Medulla oblongata (tissue), 1 donor: ENCODE results near the gene ERCC8.
"Not testable (repeated sequence)": the region's sequence is repeated elsewhere in the genome, so short reads cannot be mapped to it uniquely, and the experiment has no call there.

Experiments
- DNase-seq: peaks from one replicate; pipeline ENCODE4 v3.0.0-alpha.2; 2015; ENCODE audit errors: extremely low spot score

Gene ERCC8

GRCh38 chr5:60944904-60945812 lies at the start of gene ERCC8, which contains the start of gene NDUFAF2:
Gene ERCC8 (minus strand): TSS chr5:60945070. CDS start chr5:60945008, 62 bp downstream.
Gene NDUFAF2 (plus strand): TSS chr5:60945205. CDS start chr5:60945256, 51 bp downstream.
- DNase-seq = peak; percentile 97

- no peak for DNase-seq
Observed at GRCh38 chr5:60993875-60994571, 49.2 kb upstream of the ERCC8 start.

GRCh38 chr5:60993425-60993824 lies 48.6 kb upstream of the ERCC8 start:
- DNase-seq = no peak

GRCh38 chr5:60992871-60993270 lies 48.0 kb upstream of the ERCC8 start:
- no peak for DNase-seq

GRCh38 chr5:60989790-60990189 lies 44.9 kb upstream of the ERCC8 start:
- DNase-seq = no peak

GRCh38 chr5:60982127-60982526 lies 37.3 kb upstream of the ERCC8 start:
- DNase-seq = not testable (repeated sequence)

- no peak for DNase-seq
Observed at GRCh38 chr5:60980511-60980910, 35.6 kb upstream of the ERCC8 start.

- DNase-seq = no peak
Observed at GRCh38 chr5:60978968-60979367, 34.1 kb upstream of the ERCC8 start.

GRCh38 chr5:60977956-60978737 lies 33.3 kb upstream of the ERCC8 start:
- DNase-seq = no peak

GRCh38 chr5:60972231-60972630 lies 27.4 kb upstream of the ERCC8 start:
- DNase-seq = no peak

- no peak for DNase-seq
Observed at GRCh38 chr5:60961685-60962084, 16.8 kb upstream of the ERCC8 start.

- DNase-seq = peak; percentile 20
Observed at GRCh38 chr5:60960591-60960990, 15.7 kb upstream of the ERCC8 start.

GRCh38 chr5:60959156-60959555 lies 14.3 kb upstream of the ERCC8 start:
- peak; percentile 25 for DNase-seq

GRCh38 chr5:60958712-60959111 lies 13.8 kb upstream of the ERCC8 start:
- no peak for DNase-seq

GRCh38 chr5:60958088-60958487 lies 13.2 kb upstream of the ERCC8 start:
- DNase-seq = no peak

- no peak for DNase-seq
Observed at GRCh38 chr5:60955239-60955638, 10.4 kb upstream of the ERCC8 start.

GRCh38 chr5:60948738-60949137 lies 3.9 kb upstream of the ERCC8 start:
- DNase-seq = no peak

GRCh38 chr5:60945813-60946187 lies 930 bp upstream of the ERCC8 start:
- DNase-seq = peak; percentile 65

- no peak for DNase-seq
Observed at GRCh38 chr5:60943624-60944023, 1.2 kb downstream of the ERCC8 start.

- DNase-seq = no peak
Observed at GRCh38 chr5:60929024-60929423, 15.8 kb downstream of the ERCC8 start.

- no peak for DNase-seq
Observed at GRCh38 chr5:60927450-60927849, 17.4 kb downstream of the ERCC8 start.

- no peak for DNase-seq
Observed at GRCh38 chr5:60918466-60918865, 26.4 kb downstream of the ERCC8 start.
